Omental fat pad (tissue), 4 donors: Measurements from ENCODE around the gene ZNF429. TPM values are rescaled to one million over a fixed set of nuclear protein-coding genes. Genes with fewer than 3 reads are reported as not detected.

ENCODE experiments used
- ATAC-seq: fragments of 150-250 bp; one replicate; pipeline ENCODE4 v1.9.1; 2016; ENCODE audit warnings: mild to moderate bottlenecking, moderate library complexity; ENCODE audit not compliant: low FRiP score
- DNase-seq: peaks from one replicate; pipeline ENCODE4 v3.0.0-alpha.2; 2019; ENCODE audit warnings: low spot score
- total RNA-seq, 4 donors: library from RNA; depleted of rRNA; stranded (reverse); fragments of >200 nt; gene quantifications; one replicate each; pipeline ENCODE4 v1.1.0, GENCODE V29; 2016
- TF ChIP-seq, protein P1 (sequence below), 3 donors: fragments of 450-650 bp; IDR thresholded peaks; one replicate each; pipeline ENCODE4 v1.5.1; 2016 to 2017; ENCODE audit warnings: antibody characterized with exemption in 3 of 3, mild to moderate bottlenecking in 3 of 3, moderate library complexity in 2 of 3

The ZNF429 gene
- total RNA-seq, result 10 to 100 TPM in 2 of 4 donors, 1 to 10 TPM in 2; 5.6 to 21.0 (median 9.4) TPM

DNA sequence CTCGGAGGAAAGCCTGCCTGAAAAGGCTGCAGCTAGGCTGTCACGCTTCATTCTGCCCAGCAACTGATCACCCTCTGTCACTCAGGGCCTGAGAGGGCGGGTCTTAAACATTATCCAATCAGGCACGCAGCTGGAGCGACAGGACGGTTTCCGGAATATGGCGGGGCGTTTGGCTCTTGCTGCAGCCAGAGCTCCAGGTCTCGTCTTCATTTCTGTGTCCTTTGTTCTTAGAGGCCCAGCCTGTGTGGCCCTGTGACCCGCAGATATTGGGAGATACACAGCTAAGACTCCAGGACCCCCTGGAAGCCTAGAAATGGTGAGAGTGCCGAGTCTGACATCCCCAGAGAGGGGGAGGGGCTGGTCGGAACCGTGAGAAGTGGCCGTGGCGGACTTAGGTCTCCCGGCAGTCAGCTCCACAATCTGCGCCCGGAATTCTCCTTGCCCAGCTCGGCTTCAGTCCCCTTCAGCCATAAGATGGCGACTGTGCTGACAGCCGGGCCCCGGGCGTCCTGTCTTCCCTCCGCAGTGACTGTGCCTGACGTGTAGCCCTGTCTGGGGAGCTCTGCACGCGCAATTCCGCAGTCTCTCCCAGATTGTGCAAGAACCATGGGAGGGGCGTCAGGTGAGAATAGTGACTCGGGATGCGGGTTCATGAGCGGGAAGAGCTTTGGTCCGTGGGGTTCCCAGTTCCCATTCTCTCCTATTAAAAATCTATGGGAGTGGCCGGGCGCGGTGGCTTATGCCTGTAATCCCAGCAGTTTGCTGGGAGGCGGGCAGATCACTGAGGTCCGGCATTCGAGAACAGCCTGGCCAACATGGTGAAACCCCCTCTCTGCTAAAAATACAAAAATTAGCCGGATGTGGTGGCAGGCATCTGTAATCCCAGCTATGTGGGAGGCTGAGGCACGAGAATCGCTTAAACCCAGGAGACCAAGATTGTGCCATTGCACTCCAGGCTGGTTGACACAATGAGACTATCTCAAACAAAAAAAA is at the start of gene ZNF429:
TSS of gene ZNF429 (plus strand) at position 144 of the 993 bp plus-strand sequence. CDS start at position 314, 170 bp downstream.
- TF ChIP-seq, protein P1, sequence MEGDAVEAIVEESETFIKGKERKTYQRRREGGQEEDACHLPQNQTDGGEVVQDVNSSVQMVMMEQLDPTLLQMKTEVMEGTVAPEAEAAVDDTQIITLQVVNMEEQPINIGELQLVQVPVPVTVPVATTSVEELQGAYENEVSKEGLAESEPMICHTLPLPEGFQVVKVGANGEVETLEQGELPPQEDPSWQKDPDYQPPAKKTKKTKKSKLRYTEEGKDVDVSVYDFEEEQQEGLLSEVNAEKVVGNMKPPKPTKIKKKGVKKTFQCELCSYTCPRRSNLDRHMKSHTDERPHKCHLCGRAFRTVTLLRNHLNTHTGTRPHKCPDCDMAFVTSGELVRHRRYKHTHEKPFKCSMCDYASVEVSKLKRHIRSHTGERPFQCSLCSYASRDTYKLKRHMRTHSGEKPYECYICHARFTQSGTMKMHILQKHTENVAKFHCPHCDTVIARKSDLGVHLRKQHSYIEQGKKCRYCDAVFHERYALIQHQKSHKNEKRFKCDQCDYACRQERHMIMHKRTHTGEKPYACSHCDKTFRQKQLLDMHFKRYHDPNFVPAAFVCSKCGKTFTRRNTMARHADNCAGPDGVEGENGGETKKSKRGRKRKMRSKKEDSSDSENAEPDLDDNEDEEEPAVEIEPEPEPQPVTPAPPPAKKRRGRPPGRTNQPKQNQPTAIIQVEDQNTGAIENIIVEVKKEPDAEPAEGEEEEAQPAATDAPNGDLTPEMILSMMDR (IDR thresholded peaks at IDR 0.05), result no peak
- DNase-seq (peak; percentile 86), ATAC-seq (peak; percentile 99)

DNA sequence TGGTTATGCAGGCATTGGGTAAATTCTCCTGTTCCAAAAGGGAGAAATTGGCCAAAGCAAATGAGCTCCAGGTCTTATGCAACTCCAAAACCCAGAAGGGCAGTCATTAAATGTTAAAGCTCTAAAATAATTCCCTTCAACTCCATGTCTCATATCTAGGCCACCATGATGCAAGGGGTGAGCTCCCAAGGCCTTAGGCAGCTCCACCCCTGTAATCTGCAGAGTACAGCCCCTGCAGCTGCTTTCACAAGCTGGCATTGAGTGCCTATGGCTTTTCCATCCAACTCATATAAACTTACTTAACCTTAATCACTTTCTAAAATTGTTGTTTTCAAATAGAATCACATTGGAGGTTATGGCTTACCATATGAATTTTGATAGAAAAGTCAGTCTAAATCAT is 44.7 kb upstream of the ZNF429 start:
- no peak for DNase-seq
- ATAC-seq, result no peak
- TF ChIP-seq, protein P1 (IDR thresholded peaks at IDR 0.05), result no peak

DNA sequence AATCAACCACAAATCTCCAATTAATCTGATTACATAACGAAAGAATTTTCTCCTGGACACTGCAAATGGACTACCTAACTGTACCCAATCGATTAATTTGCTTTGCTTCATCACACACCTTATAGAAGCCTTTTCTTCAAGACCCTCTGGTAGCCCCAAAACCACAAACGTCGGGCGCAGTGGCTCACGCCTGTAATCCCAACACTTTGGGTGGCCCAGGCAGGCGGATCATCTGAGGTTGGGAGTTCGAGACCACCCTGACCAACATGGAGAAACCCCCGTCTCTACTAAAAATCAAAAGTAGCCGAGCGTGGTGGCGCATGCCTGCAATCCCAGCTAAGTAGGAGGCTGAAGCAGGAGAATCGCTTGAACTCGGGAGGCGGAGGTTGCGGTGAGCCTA is 42.9 kb upstream of the ZNF429 start:
- ATAC-seq (no peak), DNase-seq (no peak)
- TF ChIP-seq, protein P1 (IDR thresholded peaks at IDR 0.05), result no peak

DNA sequence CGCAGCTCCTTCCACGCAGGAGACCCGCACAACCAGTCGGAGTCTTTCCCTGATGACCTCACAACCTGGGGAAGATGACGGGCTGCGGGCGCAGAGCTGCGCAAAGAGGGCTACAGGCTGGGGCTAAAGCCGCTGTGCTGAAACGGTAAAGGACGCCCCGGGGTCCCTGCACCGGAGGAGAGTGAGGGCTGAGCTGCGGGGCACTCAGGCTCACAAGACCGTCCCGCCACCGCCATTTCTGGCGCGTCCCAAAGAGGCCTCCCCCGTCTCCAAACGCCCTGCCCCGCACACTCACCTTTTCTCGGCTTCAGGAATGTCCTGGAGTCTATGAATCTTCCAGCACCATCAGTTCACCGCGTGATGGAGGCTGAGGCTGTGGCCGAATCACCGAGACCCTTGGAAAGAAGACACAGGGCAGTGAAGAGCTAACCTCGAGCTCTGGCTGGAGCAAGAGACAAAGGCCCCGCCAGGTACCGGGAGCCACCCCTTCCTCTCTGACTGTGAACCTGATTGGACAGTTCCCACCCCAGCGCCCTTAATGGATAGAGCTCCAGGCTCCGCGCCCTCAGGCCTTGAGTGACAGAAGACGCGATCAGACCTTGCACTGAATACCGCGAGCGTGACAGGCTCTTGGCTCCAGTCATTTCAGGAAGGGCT is 41.8 kb upstream of the ZNF429 start:
- ATAC-seq (peak; percentile 70), DNase-seq (no peak)
- TF ChIP-seq, protein P1 (IDR thresholded peaks at IDR 0.05), result no peak

DNA sequence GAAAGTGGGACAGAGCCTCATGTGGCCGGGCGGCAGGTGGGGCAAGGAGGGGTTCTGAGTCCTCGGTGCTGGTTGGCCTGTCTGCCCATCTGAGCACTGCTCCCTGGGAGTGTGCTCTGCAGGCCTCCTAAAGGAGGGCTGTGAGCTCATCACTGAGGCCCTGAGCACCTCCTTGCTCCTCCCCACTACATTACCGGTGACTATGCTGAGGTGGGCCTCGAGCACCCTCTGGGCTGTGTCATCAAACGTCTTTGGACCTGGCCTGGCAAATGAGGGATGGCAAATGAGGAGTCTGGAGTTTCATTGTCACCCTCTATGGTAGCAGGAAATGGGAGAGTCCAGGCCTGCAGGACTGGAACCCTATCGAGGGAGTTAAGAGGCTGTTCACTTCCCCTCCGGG is 38.8 kb upstream of the ZNF429 start:
- TF ChIP-seq, protein P1 (IDR thresholded peaks at IDR 0.05), result no peak
- no peak for DNase-seq
- ATAC-seq, result no peak

DNA sequence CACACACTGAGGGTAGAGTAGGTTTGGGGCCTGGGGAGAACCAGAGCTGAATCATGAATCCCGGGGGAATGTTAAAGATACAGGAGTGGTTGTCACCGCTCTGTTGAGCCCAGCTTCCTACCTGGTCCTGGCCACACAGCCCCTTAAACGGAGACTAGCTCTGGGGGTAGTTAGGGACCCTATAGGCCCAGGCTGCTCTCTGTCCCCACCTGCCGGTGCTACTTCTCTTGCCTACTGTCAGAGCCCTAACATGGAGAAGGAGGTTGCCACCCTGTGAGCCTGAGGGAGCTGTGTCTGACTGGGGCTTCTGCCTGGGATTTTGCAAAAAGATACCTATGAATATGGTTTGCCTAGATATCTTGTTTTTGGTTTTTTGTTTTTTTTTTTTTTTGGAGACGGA is 36.6 kb upstream of the ZNF429 start:
- DNase-seq, result no peak
- no peak for ATAC-seq
- TF ChIP-seq, protein P1 (IDR thresholded peaks at IDR 0.05), result no peak
